ENCODE data around the gene LAPTM4A.
A peak's percentile ranks its signal among the peaks of the same experiment; 100 is the strongest.
"Not testable (repeated sequence)": the region's sequence is repeated elsewhere in the genome, so short reads cannot be mapped to it uniquely, and the experiment has no call there.

LAPTM4A gene

DNA sequence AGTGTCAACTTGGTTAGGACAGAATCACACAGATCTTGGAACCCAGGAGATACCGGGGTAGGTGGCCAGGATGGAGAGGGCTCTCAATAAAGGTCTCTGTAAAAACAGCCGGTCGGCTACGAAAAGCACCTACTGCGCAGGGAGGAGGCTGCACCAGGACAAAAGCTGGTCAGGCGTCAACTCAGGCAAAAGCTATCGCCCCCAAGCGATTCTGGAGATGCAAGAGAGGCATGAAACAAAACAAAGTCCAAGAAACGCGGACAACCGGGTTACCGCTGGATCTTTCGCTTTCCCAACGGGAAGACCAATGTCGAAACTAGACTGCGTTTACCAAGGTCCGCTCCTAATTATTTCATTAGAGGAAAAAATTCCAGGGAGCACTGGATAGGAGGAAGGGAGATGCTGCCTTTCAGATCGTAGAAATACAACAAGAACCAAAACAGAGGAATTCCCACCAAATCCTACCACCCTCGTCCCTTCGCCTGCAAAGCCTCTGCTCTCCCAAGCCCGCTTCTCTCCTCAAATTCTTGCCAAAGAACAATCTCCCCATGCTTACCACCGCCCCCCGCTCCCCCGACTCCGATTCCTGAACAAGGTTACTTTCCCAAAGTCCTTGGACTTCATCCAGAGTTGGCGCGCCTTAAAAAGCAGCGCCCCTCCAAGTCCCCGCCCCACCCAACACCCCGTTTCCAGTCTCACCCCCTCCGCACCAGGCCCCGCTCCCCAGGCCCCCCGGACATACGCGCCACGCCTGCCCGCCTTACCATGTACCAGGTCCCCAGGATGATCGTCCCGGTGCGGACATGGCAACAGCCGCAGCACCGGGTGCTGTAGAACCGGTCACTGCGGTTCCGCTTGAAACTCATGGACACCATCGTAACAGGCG, 539 bp downstream of the LAPTM4A start:
- peak overlapping the region; percentile 88 to 91 for H3K4me3 ChIP-seq (replicated peaks in 1 of 2; ENCODE audit: low read depth in 2 of 2, low read length in 2 of 2)
- TF ChIP-seq, protein P1, sequence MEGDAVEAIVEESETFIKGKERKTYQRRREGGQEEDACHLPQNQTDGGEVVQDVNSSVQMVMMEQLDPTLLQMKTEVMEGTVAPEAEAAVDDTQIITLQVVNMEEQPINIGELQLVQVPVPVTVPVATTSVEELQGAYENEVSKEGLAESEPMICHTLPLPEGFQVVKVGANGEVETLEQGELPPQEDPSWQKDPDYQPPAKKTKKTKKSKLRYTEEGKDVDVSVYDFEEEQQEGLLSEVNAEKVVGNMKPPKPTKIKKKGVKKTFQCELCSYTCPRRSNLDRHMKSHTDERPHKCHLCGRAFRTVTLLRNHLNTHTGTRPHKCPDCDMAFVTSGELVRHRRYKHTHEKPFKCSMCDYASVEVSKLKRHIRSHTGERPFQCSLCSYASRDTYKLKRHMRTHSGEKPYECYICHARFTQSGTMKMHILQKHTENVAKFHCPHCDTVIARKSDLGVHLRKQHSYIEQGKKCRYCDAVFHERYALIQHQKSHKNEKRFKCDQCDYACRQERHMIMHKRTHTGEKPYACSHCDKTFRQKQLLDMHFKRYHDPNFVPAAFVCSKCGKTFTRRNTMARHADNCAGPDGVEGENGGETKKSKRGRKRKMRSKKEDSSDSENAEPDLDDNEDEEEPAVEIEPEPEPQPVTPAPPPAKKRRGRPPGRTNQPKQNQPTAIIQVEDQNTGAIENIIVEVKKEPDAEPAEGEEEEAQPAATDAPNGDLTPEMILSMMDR (IDR thresholded peaks at IDR 0.05; ENCODE audit: low read depth, low read length): no peak
- DNase-seq (ENCODE audit: low read depth in 2 of 2): peak; percentile 67 to 74

DNA sequence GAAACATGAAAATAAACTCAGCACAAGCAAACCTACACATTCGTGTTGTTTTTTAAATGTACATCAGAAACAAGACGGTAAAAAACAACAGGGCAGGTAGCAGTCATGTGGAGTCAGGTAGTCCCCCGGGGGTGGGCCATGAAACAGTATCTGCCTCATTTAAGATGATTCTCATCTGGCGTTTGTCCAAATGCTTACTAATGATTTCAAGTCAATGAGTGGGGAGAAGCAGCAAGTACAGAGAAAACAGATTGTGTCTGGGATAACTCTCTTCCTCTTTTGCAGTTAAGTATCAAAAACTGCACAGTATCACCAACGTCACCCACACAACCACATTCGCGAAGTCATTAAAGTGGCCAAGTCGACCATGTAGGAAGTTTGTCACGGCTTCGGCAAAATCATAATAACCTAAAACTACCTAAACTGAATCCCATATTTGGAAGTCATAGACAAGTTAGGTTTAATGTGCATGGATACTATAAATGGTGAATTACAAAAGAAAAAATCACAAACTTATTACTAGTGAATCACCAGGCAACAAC, 1.3 kb downstream of the LAPTM4A start:
- peak overlapping the region; percentile 88 to 91 for H3K4me3 ChIP-seq (replicated peaks in 1 of 2; ENCODE audit: low read depth in 2 of 2, low read length in 2 of 2)
- peak; percentile 71 to 81 for DNase-seq (ENCODE audit: low read depth in 2 of 2)
- TF ChIP-seq, protein P1 (IDR thresholded peaks at IDR 0.05; ENCODE audit: low read depth, low read length): no peak

DNA sequence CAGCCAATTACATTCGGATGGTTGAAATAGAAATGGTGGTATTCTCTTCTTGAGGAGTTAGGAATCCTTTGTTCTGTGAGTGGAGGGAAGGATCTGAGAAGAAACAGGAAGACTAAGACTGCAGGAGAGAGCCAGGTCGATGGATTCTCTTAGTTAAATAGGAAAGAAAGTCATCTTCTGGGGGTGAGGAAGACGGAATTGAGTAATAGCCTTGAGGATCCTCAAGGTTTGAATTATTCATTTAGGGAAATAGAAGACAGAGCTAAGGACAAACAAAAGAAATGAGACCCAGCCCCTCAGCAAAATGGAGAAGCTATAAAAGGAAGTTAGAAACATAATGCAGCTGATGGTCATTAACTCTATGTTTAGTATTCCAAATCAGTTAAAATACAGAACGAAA, 1.8 kb downstream of the LAPTM4A start:
- TF ChIP-seq, protein P1 (IDR thresholded peaks at IDR 0.05; ENCODE audit: low read depth, low read length): no peak
- H3K4me3 ChIP-seq (replicated peaks in 1 of 2; ENCODE audit: low read depth in 2 of 2, low read length in 2 of 2): peak overlapping the region; percentile 88 to 91
- peak; percentile 40 to 41 for DNase-seq (ENCODE audit: low read depth in 2 of 2)

DNA sequence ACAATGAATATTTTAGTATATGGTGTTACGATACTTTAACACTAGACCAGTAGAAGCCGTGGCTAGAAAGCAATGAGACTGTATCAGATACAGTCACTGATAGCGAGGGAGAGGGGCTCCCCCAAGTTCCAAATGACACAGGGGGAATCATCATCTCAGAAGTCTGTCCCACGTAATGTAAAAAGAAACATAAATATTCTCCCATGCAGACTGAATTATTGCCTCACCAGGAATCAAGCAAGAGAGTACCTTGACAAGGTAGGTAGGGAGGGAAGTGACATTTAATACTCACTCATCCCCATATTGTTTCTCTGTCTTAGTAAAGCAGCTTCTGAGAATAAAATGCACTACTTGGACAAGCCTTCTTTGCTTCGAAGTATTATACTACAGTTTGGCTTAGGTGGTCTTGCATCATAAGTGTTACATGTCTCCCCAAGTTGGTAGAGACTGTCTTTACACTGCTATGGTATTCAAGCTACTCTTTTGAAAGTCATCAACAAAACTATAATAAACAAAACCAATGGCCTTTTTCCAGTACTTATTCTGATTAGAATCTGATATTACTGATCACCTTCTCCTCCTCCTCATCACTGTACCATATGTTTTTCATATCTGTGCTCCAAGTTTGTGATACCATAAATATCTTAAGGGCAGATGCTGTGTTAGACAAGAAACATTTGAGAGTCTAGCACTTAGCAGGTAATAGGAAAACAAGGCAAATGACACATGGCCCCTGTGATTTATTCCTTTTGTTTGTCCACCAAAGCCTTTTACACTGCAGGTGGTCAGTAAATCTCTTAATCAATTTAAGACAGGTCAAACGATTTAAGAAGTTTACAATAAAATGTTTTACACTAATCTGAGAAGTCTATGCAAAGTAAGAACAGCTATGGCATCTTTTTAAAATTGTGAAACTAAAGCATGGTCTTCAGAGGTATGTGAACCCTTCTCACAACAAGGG, 2.7 kb downstream of the LAPTM4A start:
- peak overlapping the region; percentile 88 to 91 for H3K4me3 ChIP-seq (replicated peaks in 1 of 2; ENCODE audit: low read depth in 2 of 2, low read length in 2 of 2)
- no peak for DNase-seq (ENCODE audit: low read depth in 2 of 2)
- TF ChIP-seq, protein P1 (IDR thresholded peaks at IDR 0.05; ENCODE audit: low read depth, low read length): no peak

- not testable (repeated sequence) for H3K4me3 ChIP-seq (replicated peaks in 1 of 2; ENCODE audit: low read depth in 2 of 2, low read length in 2 of 2); DNase-seq (ENCODE audit: low read depth in 2 of 2)
Observed at GRCh38 chr2:20045712-20046292, 5.6 kb downstream of the LAPTM4A start.

GRCh38 chr2:20044778-20045177, 6.7 kb downstream of the LAPTM4A start:
- no peak for DNase-seq (ENCODE audit: low read depth in 2 of 2)
- no peak overlapping the region for H3K4me3 ChIP-seq (replicated peaks in 1 of 2; ENCODE audit: low read depth in 2 of 2, low read length in 2 of 2)
- TF ChIP-seq, protein P1 (IDR thresholded peaks at IDR 0.05; ENCODE audit: low read depth, low read length): no peak

Data from cardiac fibroblast (primary cell).